ENCODE data around the gene ACTR1B.
"Not testable (repeated sequence)": the region's sequence is repeated elsewhere in the genome, so short reads cannot be mapped to it uniquely, and the experiment has no call there.

ACTR1B gene

GRCh38 chr2:97657986-97658690, 5.7 kb downstream of the ACTR1B start:
- no peak for DNase-seq

GRCh38 chr2:97656905-97657587, 6.8 kb downstream of the ACTR1B start:
- DNase-seq, result no peak

- DNase-seq, result no peak
Measured at GRCh38 chr2:97656129-97656755, 7.6 kb downstream of the ACTR1B start.

- no peak for DNase-seq
Measured at GRCh38 chr2:97654791-97655190, 9.1 kb downstream of the ACTR1B start.

- no peak for DNase-seq
Measured at GRCh38 chr2:97654309-97654708, 9.5 kb downstream of the ACTR1B start.

- no peak for DNase-seq
Measured at GRCh38 chr2:97653874-97654273, 10.0 kb downstream of the ACTR1B start.

- DNase-seq, result no peak
Measured at GRCh38 chr2:97653473-97653872, 10.4 kb downstream of the ACTR1B start.

- no peak for DNase-seq
Measured at GRCh38 chr2:97651114-97651513, 12.7 kb downstream of the ACTR1B start.

GRCh38 chr2:97646977-97647376, 16.9 kb downstream of the ACTR1B start:
- DNase-seq, result no peak

- peak; percentile 91 to 96 (median 94) for DNase-seq
Measured at GRCh38 chr2:97645695-97646629, 17.9 kb downstream of the ACTR1B start, which contains the start of gene COX5B. Gene COX5B (plus strand): TSS chr2:97646062. CDS start chr2:97646087, 25 bp downstream.

GRCh38 chr2:97645112-97645694, 18.6 kb downstream of the ACTR1B start:
- DNase-seq, result peak in 1 of 4 experiments; percentile 57

GRCh38 chr2:97644023-97644717, 19.7 kb downstream of the ACTR1B start:
- no peak for DNase-seq

- not testable (repeated sequence) for DNase-seq
Measured at GRCh38 chr2:97626049-97626430, 37.8 kb downstream of the ACTR1B start.

GRCh38 chr2:97625354-97626048, 38.3 kb downstream of the ACTR1B start:
- not testable (repeated sequence) for DNase-seq

GRCh38 chr2:97622976-97623375, 40.9 kb downstream of the ACTR1B start:
- not testable (repeated sequence) for DNase-seq

- not testable (repeated sequence) for DNase-seq
Measured at GRCh38 chr2:97620492-97620891, 43.4 kb downstream of the ACTR1B start.

- DNase-seq, result not testable (repeated sequence)
Measured at GRCh38 chr2:97618939-97619827, 44.7 kb downstream of the ACTR1B start.

- DNase-seq, result no peak
Measured at GRCh38 chr2:97617911-97618310, 45.9 kb downstream of the ACTR1B start.

GRCh38 chr2:97615746-97616145, 48.1 kb downstream of the ACTR1B start:
- not testable (repeated sequence) for DNase-seq

- not testable (repeated sequence) for DNase-seq
Measured at GRCh38 chr2:97611895-97612294, 51.9 kb downstream of the ACTR1B start.
